Umbilical cord (tissue), 2 donors: ENCODE results near the gene CLDN4. TPM values are rescaled to one million over a fixed set of nuclear protein-coding genes. Genes with fewer than 3 reads are reported as not detected.
A peak's percentile ranks its signal among the peaks of the same experiment; 100 is the strongest.
"Not testable (repeated sequence)": the region's sequence is repeated elsewhere in the genome, so short reads cannot be mapped to it uniquely, and the experiment has no call there.

Source experiments
- DNase-seq: peaks from one replicate; pipeline ENCODE4 v3.0.0-alpha.2; 2015; ENCODE audit warnings: low spot score
- total RNA-seq: library from RNA; depleted of rRNA; stranded (reverse); fragments of >200 nt; gene quantifications from one replicate; pipeline ENCODE4 v1.2.3, GENCODE V29; 2014; ENCODE audit warnings: low replicate concordance; ENCODE audit not compliant: insufficient read depth

The CLDN4 gene
- total RNA-seq: 17.6 TPM

DNA sequence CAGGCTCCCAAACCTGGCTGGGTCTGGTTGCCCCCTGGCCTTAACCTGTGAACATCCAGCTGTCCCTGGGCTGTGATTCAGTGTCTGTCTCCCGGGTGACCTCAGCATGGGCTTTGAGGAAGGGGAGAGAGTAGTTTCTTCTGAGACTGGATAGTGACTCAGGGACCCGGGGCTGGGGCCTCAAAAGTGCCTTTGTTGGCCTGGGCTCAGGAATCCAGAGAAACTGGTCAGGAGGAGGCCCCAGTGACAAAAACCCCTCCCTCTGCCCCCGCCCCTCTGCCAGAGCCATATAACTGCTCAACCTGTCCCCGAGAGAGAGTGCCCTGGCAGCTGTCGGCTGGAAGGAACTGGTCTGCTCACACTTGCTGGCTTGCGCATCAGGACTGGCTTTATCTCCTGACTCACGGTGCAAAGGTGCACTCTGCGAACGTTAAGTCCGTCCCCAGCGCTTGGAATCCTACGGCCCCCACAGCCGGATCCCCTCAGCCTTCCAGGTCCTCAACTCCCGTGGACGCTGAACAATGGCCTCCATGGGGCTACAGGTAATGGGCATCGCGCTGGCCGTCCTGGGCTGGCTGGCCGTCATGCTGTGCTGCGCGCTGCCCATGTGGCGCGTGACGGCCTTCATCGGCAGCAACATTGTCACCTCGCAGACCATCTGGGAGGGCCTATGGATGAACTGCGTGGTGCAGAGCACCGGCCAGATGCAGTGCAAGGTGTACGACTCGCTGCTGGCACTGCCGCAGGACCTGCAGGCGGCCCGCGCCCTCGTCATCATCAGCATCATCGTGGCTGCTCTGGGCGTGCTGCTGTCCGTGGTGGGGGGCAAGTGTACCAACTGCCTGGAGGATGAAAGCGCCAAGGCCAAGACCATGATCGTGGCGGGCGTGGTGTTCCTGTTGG is at the start of gene CLDN4:
TSS of gene CLDN4 (plus strand) at position 316 of the 903 bp plus-strand sequence. CDS start at position 522, 206 bp downstream.
- peak; percentile 78 for DNase-seq

GRCh38 chr7:73786588-73786987 is 44.2 kb upstream of the CLDN4 start:
- DNase-seq: no peak

GRCh38 chr7:73787786-73788048 is 43.1 kb upstream of the CLDN4 start:
- DNase-seq: not testable (repeated sequence)

- DNase-seq: no peak
These were observed 41.7 kb upstream of the CLDN4 start for GRCh38 chr7:73789051-73789450.

DNA sequence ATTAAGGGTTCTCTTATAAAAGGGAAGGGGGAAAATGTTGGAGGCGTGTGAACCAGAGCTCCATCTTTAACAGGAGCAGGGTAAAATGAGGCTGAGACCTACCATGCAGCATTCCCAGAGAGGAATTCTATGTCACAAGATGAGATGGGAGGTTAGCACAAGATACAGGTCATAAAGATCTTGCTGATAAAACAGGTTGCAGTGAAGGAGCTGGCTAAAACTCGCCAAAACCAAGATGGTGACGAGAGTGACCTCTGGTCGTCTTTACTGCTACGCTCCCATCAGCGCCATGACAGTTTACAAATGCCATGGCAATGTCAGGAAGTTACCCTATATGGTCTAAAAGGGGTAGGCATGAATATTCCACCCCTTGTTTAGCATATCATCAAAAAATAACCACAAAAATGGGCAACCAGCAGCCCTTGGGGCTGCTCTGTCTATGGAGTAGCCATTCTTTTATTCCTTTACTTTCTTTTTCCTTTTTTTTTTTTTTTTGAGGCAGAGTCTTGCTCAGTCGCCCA is 39.6 kb upstream of the CLDN4 start:
- not testable (repeated sequence) for DNase-seq

DNA sequence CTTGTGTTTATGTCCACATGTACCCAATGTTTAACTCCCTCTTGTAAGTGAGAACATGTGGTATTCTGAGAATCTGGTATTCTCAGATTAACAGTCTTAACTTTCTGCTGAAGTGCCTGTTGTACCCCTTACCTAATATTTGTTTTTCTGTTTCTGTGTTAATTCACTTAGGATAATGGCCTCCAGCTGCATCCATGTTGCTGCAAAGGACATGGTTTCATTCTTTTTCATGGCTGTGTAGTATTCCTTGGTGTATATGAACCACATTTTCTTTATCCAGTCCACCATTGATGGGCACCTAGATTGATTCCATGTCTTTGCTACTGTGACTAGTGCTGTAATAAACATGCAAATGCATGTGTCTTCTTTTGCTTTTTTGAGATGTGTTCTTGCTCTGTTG is 35.6 kb upstream of the CLDN4 start:
- DNase-seq: not testable (repeated sequence)

DNA sequence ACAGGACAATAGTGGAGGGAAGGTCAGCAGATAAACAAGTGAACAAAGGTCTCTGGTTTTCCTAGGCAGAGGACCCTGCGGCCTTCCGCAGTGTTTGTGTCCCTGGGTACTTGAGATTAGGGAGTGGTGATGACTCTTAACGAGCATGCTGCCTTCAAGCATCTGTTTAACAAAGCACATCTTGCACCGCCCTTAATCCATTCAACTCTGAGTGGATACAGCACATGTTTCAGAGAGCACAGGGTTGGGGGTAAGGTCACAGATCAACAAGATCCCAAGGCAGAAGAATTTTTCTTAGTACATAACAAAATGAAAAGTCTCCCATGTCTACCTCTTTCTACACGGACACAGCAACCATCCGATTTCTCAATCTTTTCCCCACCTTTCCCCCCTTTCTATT is 34.1 kb upstream of the CLDN4 start:
- not testable (repeated sequence) for DNase-seq

DNA sequence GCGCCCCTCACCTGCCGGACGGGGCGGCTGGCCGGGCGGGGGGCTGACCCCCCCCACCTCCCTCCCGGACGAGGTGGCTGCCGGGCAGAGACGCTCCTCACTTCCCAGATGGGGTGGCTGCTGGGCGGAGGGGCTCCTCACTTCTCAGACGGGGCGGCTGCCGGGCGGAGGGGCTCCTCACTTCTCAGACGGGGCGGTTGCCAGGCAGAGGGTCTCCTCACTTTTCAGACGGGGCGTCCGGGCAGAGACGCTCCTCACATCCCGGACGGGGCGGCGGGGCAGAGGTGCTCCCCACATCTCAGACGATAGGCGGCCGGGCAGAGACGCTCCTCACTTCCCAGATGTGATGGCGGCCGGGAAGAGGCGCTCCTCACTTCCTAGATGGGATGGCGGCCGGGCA is 33.6 kb upstream of the CLDN4 start:
- DNase-seq: not testable (repeated sequence)

GRCh38 chr7:73799282-73800141 is 31.3 kb upstream of the CLDN4 start:
- no peak for DNase-seq

DNA sequence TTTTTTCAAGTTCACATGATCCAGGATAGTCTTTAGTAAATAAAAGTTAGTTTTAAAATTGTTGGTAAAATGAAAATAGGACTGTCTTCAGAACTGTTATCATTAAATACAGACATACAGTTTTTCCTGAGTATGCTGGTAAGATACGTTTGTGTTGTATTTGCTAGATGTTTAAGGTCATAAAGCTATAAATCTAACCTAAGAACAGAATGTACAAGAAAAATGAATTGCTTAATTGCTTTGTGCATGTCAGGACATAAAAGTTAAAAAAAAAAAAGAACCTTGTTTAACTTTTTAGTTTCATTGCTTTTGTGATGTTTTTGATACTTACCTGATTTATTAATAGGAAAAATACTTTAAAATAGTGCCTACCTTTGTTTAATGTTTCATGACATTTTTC is 29.2 kb upstream of the CLDN4 start:
- peak; percentile 12 for DNase-seq

GRCh38 chr7:73802459-73802858 is 28.3 kb upstream of the CLDN4 start:
- no peak for DNase-seq

- DNase-seq: no peak
These were observed 21.3 kb upstream of the CLDN4 start for GRCh38 chr7:73809467-73809951.

- DNase-seq: no peak
These were observed 19.8 kb upstream of the CLDN4 start for GRCh38 chr7:73810998-73811360.

DNA sequence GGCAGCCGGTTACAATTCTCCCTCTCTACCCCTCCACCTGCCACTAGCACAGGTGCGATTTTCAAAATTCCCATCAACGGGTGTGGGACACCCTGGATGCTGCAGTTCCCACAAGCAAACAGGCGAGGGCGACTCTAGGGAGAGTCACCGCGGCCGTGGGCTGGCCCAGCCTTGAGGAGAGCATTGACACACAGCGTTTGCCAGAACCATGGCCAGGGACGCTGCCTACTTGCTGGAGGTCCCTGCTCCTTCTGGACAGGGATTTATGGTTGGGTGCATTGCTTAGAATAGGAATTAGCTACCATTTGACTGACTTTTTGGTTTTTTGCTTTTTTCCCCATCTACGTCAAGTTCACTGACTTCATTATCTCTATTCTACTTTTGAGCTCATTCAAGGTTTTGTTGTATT is 19.0 kb upstream of the CLDN4 start:
- no peak for DNase-seq

GRCh38 chr7:73812996-73813395 is 17.8 kb upstream of the CLDN4 start:
- DNase-seq: no peak

DNA sequence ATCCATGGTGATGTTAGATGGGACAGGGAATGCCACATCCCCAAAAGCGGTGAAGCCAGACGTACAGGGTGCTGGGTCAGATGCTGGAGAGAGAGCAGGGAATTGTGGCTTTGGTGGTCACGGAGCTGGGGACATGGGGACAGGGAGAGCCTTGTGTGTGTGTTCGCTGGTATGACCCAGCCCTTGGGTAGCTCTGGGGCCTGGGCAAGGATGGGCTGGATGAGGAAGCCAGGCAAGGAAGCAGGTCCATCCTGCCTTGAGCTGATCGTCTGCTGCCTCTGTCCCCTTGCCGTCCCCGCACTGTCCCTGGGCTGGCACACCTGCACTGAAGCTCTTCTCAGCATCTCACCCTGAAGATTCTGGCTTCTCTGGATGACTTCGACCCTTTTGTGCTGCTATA is 15.4 kb upstream of the CLDN4 start:
- DNase-seq: no peak

GRCh38 chr7:73817121-73817520 is 13.7 kb upstream of the CLDN4 start:
- DNase-seq: no peak

- no peak for DNase-seq
These were observed 10.8 kb upstream of the CLDN4 start for GRCh38 chr7:73820013-73820412.

- DNase-seq: peak; percentile 42
These were observed 9.1 kb upstream of the CLDN4 start for GRCh38 chr7:73821597-73822285.

DNA sequence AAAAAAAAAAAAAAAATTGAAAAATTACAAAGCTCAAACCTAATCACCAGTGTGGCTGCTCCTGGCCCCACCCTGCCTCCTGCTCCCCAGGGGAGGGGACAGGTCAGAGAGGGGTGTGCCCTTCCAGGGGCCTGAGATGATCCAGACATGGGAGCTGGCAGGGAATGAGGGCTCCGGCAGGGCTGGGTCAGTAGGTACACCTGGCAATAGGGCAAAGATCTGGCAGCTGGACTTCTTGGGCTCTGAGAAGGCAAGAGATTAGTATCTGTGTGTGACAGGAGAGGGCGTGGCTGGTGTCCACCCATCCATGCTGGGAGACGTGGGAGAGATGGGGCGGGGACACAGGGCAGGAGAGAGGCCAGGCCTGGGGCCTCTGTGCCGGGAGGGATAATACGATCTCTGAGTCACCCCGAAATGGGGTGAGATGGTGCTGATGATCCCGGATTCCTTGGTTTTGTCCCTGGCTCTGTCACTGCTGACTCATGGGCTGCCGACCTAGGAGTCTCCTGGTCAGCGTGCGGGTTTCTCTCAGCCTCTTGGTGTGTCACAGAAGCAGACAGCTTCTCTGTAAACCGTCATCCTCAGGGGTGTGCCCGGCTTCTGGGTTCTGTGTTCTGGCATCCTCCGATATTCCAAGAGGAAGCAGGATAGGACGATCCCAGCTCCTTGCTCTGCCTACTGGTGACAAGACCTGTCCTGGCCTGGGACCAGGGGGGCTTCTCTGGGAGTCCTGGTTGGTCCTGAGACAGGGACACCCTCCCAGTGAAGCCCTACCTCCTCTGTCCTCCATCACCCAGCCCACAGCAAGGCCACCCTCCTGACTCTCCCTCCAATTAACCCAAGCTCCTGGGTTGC is 8.2 kb upstream of the CLDN4 start:
- DNase-seq: peak; percentile 87

DNA sequence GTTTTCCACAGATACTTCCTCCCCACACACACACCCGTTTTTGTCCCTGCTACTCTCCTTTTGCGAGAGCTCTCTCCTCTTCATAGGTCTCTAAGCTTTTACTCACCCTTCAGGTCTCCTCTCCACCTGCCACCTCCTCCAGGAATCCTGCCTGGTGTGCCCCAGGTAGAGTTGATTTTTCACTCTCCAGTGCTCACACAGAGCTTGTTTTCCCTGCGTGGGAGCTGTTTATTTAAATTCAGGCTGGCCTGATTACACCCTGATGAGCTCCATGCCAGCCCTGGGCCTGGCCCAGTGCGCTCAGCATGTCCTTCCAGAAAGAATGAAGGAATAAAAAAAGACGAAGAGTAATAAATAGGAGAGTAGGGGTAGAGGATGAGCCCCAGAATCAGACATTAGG is 7.5 kb upstream of the CLDN4 start:
- DNase-seq: no peak
